ENCODE results near the gene OR4E1. TPM values are rescaled to one million over a fixed set of nuclear protein-coding genes. Genes with fewer than 3 reads are reported as not detected.

The OR4E1 gene
- polyA plus RNA-seq, 2 of the 4 experiments (the other 2 are of a cell fraction): not detected

DNA sequence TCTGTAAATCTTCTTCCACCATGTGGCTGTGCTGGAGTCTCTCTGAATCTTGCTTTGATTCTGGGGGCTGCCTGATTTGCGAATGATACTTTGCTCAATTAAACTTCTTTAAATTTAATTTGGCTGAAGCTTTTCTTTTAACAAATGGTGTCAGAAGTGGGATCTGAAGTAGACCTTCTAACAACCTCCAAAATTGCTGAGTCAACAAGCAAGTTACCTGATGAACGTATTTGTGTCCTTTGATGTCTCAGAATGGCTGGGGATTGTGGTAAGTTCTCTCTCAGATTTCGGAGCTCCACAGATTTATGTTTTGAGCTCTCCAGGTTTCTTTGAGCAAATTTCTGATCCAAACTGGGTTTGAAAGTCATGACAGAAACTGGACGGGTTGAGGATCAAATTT is 1.9 kb upstream of the OR4E1 start:
- Histone ChIP-seq H3K27ac (no peak overlapping the region), H3K4me1 (no peaks in the 10 kb centered on the region), H3K4me3 (no peak overlapping the region), H3K9me3 (no peaks in the 10 kb centered on the region), H3K4me2 (no peak overlapping the region)
- FAIRE-seq: no peak
- no peak for ATAC-seq
- peak; percentile 76 for TF ChIP-seq MAFK (IDR thresholded peaks at IDR 0.05; ENCODE audit: partially characterized antibody)
- TF ChIP-seq, protein P1, sequence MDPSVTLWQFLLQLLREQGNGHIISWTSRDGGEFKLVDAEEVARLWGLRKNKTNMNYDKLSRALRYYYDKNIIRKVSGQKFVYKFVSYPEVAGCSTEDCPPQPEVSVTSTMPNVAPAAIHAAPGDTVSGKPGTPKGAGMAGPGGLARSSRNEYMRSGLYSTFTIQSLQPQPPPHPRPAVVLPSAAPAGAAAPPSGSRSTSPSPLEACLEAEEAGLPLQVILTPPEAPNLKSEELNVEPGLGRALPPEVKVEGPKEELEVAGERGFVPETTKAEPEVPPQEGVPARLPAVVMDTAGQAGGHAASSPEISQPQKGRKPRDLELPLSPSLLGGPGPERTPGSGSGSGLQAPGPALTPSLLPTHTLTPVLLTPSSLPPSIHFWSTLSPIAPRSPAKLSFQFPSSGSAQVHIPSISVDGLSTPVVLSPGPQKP (IDR thresholded peaks at IDR 0.05; ENCODE audit: low read depth, low read length): no peak
- no peak for TF ChIP-seq ZC3H11A (IDR thresholded peaks at IDR 0.05)
- no peak for TF ChIP-seq KDM5A (IDR thresholded peaks at IDR 0.05)
- TF ChIP-seq HMGXB4 (CRISPR knock-in tag; IDR thresholded peaks at IDR 0.05; ENCODE audit: borderline replicate concordance): no peak
- TF ChIP-seq ESRRA (IDR thresholded peaks at IDR 0.05; ENCODE audit: borderline replicate concordance, low read length): no peak
- 33% methylated on average over 4 of the region's 4 CpGs for WGBS (ENCODE audit: missing lambda C conversion rate)
- ChIA-PET CTCF (interaction anchor here (1.3 kb wide), 1 partner anchor 35 kb away, joined by 3 read pairs; no protein-coding TSS in a partner anchor), POLR2A (no interaction called here)
- DNase-seq (ENCODE audit: low read depth in 1 of 2, low spot score in 1 of 2): no peak

GRCh38 chr14:21672116-21672515 is 1.5 kb downstream of the OR4E1 start:
- FAIRE-seq (no peak), DNase-seq (ENCODE audit: low read depth in 1 of 2, low spot score in 1 of 2) (no peak), ATAC-seq (no peak)
- Histone ChIP-seq H3K9me3 (no peaks in the 10 kb centered on the region), H3K4me1 (no peaks in the 10 kb centered on the region), H3K4me3 (no peak overlapping the region), H3K4me2 (no peak overlapping the region), H3K27ac (no peak overlapping the region)
- TF ChIP-seq ATOH8 (CRISPR knock-in tag; IDR thresholded peaks at IDR 0.05; ENCODE audit: low read depth): no peak
- no peak for TF ChIP-seq MAFK (IDR thresholded peaks at IDR 0.05; ENCODE audit: partially characterized antibody)
- TF ChIP-seq ESRRA (IDR thresholded peaks at IDR 0.05; ENCODE audit: borderline replicate concordance, low read length): no peak
- TF ChIP-seq TP53 (CRISPR knock-in tag; IDR thresholded peaks at IDR 0.05): no peak
- no peak for TF ChIP-seq RFX5 (IDR thresholded peaks at IDR 0.05)
- TF ChIP-seq JUN (IDR thresholded peaks at IDR 0.05): no peak
- TF ChIP-seq HMGXB4 (CRISPR knock-in tag; IDR thresholded peaks at IDR 0.05; ENCODE audit: borderline replicate concordance): no peak
- TF ChIP-seq, protein P2, sequence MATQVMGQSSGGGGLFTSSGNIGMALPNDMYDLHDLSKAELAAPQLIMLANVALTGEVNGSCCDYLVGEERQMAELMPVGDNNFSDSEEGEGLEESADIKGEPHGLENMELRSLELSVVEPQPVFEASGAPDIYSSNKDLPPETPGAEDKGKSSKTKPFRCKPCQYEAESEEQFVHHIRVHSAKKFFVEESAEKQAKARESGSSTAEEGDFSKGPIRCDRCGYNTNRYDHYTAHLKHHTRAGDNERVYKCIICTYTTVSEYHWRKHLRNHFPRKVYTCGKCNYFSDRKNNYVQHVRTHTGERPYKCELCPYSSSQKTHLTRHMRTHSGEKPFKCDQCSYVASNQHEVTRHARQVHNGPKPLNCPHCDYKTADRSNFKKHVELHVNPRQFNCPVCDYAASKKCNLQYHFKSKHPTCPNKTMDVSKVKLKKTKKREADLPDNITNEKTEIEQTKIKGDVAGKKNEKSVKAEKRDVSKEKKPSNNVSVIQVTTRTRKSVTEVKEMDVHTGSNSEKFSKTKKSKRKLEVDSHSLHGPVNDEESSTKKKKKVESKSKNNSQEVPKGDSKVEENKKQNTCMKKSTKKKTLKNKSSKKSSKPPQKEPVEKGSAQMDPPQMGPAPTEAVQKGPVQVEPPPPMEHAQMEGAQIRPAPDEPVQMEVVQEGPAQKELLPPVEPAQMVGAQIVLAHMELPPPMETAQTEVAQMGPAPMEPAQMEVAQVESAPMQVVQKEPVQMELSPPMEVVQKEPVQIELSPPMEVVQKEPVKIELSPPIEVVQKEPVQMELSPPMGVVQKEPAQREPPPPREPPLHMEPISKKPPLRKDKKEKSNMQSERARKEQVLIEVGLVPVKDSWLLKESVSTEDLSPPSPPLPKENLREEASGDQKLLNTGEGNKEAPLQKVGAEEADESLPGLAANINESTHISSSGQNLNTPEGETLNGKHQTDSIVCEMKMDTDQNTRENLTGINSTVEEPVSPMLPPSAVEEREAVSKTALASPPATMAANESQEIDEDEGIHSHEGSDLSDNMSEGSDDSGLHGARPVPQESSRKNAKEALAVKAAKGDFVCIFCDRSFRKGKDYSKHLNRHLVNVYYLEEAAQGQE (IDR thresholded peaks at IDR 0.05): no peak
- no peak for TF ChIP-seq JUNB (IDR thresholded peaks at IDR 0.05)
- no peak for TF ChIP-seq ZNF302 (CRISPR knock-in tag; IDR thresholded peaks at IDR 0.05)
- TF ChIP-seq RNF2 (IDR thresholded peaks at IDR 0.05; ENCODE audit: borderline replicate concordance, low read depth): no peak
- no peak for TF ChIP-seq GATA3 (IDR thresholded peaks at IDR 0.05; ENCODE audit: borderline replicate concordance)
- TF ChIP-seq SMC3 (IDR thresholded peaks at IDR 0.05): no peak
- 9% methylated on average over 1 of the region's 1 CpG for WGBS (ENCODE audit: missing lambda C conversion rate)
- ChIA-PET CTCF (interaction anchor here (0.9 to 2.1 kb wide), 2 partner anchors 11 to 39 kb away, joined by 3 to 5 read pairs; no protein-coding TSS in a partner anchor), POLR2A (no interaction called here)

Measured in A549 (cell line).